Gastroesophageal sphincter (tissue), 3 donors: ENCODE results near the gene TMPRSS3.

Experiments
- CTCF ChIP-seq, 4 experiments: fragments of 200-600 bp in 2 of 4; fragments of 450-650 bp in 2 of 4; sonication (generic) in 1 of 4; IDR thresholded peaks; one replicate each; pipeline ENCODE4 v1.5.1; 2017 to 2019; ENCODE audit warnings: antibody characterized with exemption in 4 of 4, mild to moderate bottlenecking in 2 of 4, moderate library complexity in 2 of 4
- EP300 ChIP-seq: sonication (generic); formaldehyde crosslinking; IDR thresholded peaks from one replicate; pipeline ENCODE4 v1.6.1; 2017; ENCODE audit warnings: antibody characterized with exemption, mild to moderate bottlenecking
- POLR2A ChIP-seq, 2 donors: fragments of 450-650 bp; IDR thresholded peaks; one replicate each; pipeline ENCODE4 v1.6.1; 2017; ENCODE audit warnings: antibody characterized with exemption in 2 of 2, mild to moderate bottlenecking in 2 of 2, moderate library complexity in 1 of 2
- POLR2AphosphoS5 ChIP-seq: sonication (generic); formaldehyde crosslinking; IDR thresholded peaks from one replicate; pipeline ENCODE4 v1.6.1; 2017; ENCODE audit warnings: antibody characterized with exemption

GRCh38 chr21:42417533-42417932 is 21.7 kb upstream of the TMPRSS3 start:
- TF ChIP-seq POLR2AphosphoS5 (no peak), CTCF (IDR thresholded peaks at IDR 0.05) (no peak), POLR2A (IDR thresholded peaks at IDR 0.05) (no peak), EP300 (no peak)
